HG03175 (cell line): ENCODE results near the gene TTC38.
"Not testable (repeated sequence)": the region's sequence is repeated elsewhere in the genome, so short reads cannot be mapped to it uniquely, and the experiment has no call there.

Experiments
- ATAC-seq: cut with Tn5 transposase; IDR thresholded peaks from one replicate; pipeline ENCODE4 v1.9.1; 2021; ENCODE audit warnings: mild to moderate bottlenecking, moderate library complexity; ENCODE audit not compliant: unreplicated experiment

TTC38 gene

DNA sequence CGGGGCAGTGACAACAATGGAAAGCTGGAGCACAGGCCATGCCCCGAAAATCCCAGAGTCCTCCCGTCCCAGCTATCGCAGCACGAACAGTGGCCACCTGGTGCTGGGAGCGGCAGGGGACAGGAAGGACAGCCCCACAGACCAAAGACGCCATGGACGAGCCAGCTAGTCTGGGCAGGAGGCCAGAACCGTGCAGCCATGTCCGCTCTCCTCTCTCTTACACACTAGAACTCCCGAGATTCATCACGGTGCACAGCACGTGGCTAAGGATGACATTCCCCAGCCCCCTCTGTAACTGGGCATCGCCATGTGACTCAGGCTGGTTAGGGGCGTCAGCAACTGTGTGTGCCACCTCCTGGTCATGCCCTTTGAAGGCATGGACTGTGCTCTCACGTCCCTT, 22.3 kb upstream of the TTC38 start:
- ATAC-seq = no peak

DNA sequence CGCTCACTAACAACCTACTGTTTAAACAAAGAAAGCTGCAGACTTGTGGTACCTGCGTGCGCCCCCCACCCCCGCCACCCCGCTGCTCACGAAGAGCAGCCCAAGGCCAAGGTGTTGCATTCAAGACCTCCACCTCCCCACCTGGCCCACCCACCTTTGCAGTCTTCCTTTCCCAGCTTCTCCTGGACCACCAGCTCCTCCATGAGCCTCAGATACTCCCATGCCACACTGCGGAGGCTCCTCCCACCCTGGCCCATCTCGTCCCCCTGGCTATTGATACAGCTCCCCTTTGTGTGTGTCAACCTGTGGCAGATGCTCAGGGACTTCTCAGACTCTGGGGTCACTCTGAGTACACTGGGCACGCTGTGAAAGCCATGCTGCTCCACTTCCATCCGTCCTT, 21.6 kb upstream of the TTC38 start:
- ATAC-seq = no peak

DNA sequence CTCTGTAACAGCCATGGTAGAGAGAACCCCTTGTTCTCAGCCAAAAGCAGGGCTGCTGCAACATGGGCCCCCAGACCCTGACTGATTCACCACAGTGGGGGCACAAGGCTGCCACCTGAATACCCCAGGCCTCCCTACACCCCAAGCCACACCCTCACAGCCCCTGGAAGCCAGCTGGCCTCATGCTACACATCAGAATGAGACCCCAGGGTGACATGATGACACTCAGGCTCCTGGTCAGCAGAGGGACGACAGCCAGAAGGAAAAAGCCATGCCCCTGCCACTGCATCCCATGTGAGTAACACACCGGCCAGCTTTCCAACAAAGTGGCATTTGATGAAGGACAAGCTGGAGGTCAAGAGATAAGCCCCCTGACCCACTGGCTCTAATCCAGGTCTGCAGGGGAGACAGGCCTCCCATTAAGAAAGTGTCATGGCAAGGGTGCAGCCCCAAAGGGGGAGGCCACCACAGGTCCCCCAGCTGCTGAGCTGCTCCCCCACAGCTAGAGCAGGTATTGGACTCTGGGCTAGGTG, 20.3 kb upstream of the TTC38 start:
- no peak for ATAC-seq

DNA sequence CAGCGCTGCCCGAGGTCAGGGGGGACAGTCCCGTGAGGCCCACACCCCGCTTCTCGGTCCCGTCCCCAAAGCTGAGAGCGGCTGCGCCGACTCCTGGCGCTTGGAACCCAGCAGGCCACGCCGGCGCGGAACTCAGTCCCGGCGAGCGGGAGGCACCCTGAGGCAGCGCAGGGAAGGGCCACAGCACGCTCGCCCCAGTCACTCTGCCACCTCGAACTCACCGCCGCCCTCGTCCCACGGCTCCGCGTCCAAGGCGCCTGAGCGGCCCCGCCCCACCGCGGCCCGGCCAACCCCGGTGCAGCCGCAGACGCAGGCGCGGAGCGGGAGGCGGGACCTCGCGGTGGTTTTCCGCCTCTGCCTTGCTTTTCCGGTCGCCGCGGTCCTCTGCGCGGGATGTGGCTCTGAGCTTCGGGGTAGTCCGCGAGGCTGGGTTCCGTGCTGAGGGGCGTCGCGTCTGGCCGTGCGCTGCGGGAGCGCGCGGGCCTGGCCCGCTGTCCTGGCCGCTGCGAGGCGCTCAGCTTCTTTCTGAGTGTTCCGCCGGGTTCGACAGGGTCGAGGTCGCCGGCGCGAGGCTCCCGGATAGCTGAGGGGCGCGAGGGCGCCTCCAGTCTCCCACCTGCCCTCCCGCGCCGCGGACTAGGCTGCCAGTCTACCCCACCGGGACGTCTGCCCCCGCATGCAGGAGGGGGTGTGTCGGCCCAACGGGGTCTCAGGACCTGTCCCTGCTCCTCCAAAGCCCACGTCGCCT, 17.6 kb upstream of the TTC38 start, which contains the start of gene CDPF1:
Gene CDPF1 (minus strand): TSS at position 259 of the 748 bp plus-strand sequence. CDS start 2,009 bp downstream, outside the sequence.
- peak; percentile 80 for ATAC-seq

DNA sequence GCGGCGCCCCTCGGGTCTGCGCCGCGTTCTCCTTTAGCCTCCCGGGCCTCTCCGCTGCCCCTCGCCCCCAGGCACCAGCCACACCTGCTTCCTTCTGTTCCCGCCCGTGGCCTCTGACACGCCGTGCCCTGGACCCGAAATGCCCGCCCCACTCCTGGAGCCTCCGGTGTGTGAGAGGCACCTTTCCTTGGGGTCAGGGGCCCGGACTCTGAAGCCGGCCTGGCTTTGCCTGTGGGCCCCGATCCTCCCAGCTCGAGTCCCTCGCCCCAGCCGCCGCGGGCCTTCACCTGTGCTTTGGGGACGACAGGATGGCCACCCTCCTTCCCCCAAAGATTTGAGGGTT, 17.1 kb upstream of the TTC38 start:
- ATAC-seq = peak; percentile 11

DNA sequence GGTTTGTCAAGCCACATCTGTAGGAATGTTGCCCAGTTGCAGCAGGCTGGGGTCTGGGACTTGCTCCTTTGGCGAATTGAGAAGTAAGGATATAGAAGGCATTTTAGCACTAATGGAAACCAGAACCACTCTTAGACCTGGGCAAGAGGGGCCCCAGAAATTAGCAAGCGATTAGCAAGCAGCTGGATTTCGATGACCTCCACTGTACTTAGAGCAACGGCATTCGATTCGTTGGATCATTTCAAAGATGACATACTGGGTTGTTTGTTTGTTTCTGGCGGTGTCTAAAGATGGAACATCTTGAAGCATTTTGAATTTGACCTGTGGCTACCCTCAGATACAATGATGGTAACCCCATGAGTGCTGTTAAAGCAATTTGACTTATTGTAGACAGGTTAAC, 16.5 kb upstream of the TTC38 start:
- no peak for ATAC-seq

DNA sequence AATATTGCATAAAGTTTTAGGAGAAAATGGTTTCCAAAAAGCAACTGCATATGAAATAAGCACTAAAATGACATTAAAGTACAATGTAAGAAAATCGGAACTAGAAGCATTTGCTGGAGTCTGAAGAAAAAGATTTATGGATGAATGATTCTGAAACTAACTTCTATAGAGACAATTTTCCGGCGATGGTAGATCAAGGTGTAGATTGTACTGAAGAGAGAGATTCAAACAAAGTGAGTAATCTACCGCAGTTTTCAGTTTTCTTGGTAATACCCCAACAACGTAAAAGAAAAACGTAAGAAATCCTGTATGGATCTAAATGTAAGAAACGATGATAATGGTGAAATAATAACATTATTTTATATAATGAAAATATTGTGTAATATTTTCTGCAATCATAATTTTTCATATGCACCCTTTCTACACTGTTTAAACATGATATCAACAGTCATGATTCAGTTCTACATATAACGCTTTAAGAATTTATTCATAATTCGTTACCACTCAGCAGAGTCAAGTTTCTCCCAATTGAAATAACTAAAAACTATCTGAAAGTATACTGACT, 15.9 kb upstream of the TTC38 start:
- no peak for ATAC-seq

DNA sequence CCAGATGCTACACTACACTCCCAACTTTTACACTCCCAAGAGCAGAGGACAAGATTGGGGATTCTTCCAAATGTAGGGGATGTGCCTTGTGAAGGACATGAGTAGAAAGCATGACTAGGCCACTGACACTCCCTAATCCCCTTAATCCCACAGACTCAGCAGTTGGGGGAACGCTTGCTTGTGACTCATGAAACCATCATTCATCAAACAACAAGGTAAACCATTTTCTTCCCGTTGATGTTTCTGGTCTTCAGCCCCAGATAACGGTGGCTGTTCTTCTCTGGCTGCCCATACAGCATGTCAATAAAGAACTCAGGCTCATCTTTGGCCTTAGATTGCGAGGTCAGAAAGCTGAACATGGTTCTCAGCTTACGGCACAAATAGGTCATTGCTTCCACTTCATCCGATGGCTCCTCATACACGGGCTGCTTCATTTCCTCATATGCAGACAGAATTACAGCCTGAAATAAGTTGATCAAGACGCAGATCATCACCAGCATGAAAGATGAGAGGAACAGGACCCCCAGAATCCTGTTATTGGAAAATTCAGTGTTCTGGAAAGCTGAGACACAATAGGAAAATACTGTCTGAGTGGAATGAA, 11.3 kb upstream of the TTC38 start:
- no peak for ATAC-seq

DNA sequence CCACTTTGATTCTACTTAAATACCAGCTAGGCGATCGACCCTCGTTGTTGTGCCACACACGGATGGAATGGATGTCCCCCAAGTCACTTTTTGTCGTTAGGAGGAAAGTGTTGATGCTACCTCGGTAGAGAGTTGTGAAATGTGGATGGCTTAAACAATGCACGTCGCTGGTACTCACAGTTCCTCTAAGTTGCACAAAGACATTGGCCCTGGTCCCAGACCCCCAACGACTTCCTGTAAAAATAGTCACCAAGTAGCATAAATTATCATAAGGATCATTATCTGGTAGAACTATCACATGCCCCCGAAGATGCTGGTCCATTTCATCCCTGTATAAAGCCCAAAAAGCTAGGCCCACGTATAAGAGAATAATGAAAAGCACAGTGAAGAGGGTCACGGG, 8.4 kb upstream of the TTC38 start:
- no peak for ATAC-seq

DNA sequence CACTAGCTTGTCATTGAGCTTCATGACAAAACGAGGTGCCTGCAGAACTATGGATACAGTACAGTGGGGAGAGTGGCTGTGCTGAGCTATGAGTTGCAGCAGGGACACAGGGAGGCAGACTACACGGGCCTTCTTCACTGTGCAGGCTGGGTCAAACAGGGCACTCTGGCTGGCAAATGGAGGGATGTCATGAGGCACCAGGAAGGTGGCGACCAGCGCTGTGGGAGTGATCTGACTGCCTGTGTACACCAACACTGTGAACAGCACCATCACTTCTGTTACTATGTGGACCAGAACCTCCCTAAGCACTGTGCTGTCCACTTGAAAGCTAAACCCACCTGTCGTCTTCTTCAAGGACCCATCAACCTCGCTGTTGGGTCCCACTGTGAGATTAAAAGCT, 7.8 kb upstream of the TTC38 start:
- ATAC-seq = no peak

DNA sequence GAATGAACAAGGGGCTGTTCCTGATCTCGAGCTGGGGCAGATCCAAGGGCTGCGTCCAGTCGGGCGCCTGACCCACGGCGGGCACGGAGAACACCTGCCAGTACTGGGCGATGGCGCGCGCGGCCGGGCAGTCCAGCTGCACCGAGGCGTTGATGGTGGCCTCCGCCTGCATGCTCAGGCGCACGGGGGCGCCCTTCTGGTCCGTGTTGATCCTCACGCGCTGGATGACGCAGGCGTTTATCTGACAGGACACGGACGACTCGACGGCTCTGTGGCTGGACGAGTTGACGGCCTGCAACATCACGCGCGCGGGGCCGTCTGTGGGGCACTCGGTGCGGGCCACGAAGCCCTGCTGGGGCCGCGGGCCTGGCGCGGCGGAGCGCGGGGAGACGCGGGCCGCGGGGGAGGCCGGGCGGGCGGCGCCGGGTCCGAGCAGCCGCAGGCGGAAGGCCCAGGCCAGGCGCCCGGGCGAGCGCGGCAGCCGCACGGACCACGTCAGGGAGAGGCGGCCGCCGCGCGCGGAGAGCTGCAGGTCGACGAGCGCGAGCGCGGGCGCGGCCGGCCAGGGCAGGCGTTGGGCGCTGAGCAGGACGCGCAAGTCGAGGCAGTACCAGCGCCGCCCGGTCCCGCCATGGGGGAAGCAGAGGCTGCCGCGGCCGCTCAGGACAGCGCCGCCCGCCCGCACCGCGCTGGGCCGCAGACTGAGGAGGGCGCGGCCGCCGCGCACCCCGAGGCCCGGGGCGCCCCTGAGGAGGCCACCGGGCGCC, 5.2 kb upstream of the TTC38 start:
- ATAC-seq = no peak

DNA sequence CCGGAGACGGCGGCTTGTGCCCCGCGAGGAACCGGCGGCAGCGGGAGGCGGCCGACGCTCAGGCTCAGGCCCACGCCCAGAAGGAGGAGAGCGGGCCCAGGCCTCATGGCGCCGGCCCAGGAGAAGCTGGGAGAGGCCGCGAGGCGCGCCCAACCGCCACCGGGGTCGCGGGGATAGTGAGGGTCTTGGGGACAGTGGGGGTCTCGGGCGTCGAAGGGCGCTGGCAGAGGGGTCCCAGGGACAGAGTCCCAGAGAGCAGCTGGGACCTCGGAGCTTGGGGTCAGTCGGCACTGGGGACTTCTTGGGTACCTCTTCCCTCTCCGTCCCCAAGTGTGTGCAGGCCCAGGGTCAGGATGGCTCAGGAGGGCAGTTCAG, 4.6 kb upstream of the TTC38 start, which contains the start of gene PKDREJ:
Gene PKDREJ (minus strand): TSS at position 128 of the 375 bp plus-strand sequence. CDS start 21 bp downstream, at position 107.
- no peak for ATAC-seq

DNA sequence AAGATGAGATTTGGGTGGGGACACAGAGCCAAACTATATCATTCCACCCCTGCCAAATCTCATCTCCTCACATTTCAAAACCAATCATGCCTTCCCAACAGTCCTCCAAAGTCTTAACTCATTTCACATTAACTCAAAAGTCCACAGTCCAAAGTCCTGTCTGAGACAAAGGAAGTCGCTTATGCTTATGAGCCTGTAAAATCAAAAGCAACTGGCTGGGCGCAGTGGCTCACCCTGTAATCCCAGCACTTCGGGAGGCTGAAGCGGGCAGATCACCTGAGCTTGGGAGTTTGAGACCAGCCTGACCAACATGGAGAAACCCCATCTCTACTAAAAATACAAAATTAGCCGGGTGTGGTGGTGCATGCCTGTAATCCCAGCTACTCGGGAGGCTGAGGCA, 3.3 kb upstream of the TTC38 start:
- not testable (repeated sequence) for ATAC-seq

DNA sequence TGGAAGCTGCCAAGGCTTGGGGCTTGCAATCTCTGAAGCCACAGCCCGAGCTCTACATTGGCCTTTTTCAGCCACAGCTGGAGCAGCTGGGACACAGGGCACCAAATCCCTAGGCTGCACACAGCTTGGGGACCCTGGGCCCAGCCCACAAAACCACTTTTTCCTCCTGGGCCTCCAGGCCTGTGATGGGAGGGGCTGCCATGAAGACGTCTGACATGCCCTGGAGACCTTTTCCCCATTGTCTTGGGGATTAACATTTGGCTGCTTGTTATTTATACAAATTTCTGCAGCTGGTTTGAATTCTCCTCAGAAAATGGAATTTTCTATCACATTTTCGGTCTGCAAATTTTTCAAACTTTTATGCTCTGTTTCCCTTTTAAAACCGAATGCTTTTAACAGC, 2.2 kb upstream of the TTC38 start:
- not testable (repeated sequence) for ATAC-seq

DNA sequence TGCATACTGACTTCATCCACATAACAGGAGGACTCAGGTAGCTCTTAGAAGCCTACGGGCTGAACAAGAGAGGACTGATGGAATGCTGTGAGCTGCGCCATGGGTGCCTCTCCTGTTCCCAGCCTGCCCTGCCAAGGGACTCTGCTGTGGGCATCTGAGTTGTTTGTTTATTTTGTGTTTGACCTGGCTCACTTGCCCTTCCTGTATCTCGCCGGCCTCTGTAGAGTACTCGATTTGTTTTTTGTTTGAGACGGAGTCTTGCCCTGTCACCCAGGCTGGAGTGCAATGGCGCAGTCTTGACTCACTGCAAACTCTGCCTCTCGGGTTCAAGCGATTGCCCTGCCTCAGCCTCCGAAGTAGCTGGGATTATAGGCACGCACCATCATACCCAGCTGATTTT, 1.8 kb downstream of the TTC38 start:
- no peak for ATAC-seq

DNA sequence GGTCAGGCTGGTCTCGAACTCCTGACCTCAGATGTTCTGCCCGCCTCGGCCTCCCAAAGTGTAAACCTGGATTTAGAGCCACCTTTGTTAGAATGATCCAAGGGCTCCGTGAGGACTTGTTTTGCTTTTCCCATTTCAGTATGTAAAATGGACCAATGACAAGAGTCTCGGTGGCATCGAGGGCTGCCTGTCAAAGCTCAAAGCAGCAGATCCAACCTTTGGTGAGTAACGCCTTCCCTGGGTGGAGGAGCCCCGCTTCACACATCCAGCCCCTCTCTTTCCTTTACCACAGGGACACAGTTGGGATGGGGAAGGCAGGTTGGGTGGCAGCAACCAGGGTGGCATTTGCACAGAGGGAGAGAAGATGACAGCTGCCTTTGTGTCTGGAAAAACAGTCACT, 4.4 kb downstream of the TTC38 start:
- no peak for ATAC-seq

DNA sequence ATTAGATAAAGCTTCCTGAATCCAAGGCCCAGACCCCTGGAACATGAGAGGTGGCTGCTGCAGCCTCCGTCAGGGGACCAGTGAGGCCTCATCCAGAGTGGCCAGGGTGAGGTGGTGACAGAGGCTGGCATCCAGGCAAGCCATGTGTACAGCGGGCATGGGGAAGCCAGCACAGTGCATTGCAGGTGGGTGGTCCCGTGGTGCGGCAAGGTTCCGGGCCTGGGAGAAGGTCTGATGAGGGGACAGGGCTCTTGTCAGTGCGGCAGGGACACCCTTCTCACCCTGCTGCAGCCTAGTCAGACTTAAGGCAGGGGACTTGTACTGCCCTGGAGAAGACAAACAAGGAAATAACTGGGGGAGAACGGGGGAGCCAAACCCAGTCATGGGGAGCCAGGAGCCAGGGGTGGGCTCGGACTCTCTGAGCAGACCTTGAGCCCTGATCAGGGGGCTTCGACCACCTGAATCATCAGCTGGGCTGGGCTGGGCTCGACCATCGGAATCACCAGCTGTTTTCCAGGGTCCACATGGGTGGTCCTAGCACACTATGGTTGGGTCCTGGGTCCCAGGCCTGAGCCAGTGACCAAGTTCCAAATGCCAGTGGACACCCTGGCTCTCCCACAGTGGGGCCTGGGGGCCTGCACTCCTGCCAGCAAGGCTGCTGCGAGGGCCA, 5.1 kb downstream of the TTC38 start:
- no peak for ATAC-seq

DNA sequence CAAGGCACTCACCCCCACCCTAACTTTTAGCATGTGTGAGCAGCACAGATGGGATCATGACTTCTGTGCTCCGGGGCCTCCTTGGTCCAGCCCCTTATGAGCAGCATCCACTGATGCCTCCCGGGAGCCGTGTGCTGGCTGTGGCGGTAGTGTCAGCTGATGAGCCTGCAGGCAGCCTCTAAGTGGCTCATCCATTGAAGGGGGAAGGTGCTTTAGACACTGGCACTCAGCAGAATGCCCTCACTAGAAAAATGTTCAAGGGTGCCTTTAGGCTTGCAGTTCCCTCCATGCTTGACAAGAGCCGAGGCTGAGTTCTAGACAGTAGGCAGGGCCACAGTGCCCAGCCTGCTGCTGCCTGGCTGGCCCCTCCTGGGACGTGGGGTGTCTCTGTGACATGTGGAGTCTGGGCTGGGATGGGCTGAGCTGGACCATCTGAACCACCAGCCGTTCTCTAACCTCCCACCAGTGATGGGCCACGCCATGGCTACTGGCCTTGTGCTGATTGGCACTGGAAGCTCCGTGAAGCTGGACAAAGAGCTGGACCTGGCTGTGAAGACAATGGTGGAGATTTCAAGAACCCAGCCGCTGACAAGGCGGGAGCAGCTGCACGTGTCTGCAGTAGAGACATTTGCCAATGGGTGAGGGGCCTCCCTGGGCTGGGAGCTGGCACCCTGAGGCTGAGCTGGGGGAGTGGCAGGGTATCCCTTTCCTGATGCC, 5.8 kb downstream of the TTC38 start:
- ATAC-seq = no peak

DNA sequence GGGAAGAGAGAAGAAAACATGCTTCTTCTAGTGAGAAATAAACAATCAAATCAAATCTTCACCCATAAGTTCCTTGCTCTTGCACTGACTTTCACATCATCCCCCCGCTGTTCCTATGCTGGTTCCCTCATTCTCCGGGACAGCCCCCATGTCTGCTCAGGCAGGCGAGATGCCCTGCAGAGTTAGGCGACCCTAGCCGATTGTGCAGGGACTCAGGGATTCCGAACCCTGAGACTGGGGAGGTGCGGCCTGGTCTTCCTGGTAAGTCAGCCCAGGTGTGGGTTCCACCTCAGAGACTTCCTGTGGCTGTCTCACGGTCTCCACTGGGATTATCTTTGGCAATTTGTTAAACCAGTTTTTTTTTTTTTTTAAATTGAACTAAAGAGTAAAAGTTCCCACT, 6.6 kb downstream of the TTC38 start:
- no peak for ATAC-seq

DNA sequence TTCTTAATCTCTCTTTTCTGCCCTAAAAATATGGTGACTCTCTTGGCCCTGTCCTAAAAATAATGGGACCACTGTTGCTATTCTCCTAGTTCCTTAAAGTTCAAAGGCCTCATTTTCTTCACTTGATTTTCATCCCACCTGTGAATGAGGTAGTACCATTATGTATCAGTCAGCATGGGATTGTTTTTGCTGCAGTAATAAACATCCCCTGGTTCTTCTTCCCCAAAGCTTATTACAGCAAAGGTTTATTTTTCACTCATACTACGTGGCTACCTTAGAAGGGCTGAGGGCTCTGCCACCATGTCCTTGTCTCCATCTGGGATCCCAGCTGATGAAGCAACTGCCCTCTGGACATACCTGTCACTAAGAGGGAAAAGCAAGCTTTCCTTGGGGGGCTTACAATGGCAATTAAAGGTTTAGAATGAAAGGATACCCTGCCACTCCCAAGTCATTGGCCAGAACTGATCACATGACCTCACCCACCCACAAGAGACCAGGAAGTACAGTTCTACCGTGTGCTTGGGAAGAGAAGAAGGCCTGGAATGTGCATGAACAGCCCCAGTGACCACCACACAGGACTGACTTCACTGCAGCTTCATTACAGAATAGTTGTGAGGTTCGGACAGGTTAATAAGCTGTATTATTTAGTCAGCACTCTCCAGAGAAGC, 7.8 kb downstream of the TTC38 start:
- no peak for ATAC-seq
